Raji (cell line): Measurements from ENCODE around the gene MAPK12.

Source experiments
- POLR2A ChIP-seq: IDR thresholded peaks from 2 replicates; pipeline ENCODE4 v1.6.1; 2011; ENCODE audit warnings: low read depth, low read length, control low read depth; ENCODE audit not compliant: insufficient read depth

The MAPK12 gene

DNA sequence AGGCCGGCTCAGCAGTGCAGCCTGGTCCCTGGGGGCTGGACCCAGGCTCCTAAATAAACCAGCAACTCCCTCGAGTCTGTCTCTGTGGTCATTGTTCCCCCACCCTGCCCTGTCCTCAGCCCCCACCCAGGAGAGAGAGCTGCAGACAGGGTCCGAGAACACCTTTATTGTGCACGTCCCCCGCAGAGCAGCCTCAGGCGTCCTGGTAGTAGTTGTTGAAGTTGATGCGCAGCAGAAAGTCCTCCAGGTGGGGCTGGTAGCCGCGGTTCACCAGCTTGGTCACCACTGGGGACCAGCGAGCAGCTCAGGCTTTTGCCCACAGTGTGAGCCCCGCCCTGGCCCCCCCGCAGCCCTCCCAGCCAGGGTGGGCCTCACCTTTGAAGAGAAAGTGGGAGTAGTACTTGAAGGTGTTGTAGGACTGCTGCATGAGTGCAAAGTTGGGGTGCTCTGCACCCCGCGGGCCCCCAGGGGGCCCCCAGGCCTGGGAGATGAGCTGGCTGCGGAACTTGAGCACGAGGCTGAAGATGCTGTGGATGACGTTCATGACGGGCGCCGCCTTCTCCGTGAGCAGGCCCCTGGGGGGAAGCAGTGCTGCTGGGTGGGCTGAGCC, 43.8 kb downstream of the MAPK12 start:
- TF ChIP-seq POLR2A: no peak

- no peak for TF ChIP-seq POLR2A
Measured at GRCh38 chr22:50216684-50217520, 44.6 kb downstream of the MAPK12 start.

DNA sequence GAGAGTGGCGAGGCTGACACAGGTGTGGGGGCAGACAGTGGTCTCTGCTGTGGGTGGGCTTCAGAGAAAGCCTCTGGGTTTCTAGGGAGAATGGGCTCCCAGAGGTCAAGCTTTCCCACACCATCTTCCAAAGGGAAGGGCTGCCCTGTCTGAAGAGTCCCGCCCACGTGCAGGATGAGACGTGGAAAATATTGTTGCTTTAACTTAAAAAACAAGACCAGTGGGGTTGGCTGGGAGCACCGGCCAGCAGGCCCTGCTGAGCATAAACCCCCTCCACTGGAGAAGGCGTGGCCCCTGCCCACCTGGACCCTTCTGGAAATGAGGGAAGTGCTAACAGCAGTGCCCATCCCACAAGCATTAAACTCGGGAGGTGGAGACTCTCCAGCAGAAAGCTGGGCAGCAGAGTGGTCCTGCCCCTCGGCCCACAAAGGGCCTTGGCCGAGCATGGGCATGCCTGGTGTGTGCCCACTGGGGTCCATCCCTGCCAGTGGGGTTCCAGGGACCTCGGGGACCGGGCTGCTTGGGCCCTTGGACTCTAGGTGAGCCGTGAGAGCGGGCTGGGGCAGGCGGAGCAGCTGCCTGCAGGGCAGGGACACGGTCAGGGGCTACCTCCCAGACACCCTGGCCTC, 45.3 kb downstream of the MAPK12 start:
- TF ChIP-seq POLR2A: no peak

DNA sequence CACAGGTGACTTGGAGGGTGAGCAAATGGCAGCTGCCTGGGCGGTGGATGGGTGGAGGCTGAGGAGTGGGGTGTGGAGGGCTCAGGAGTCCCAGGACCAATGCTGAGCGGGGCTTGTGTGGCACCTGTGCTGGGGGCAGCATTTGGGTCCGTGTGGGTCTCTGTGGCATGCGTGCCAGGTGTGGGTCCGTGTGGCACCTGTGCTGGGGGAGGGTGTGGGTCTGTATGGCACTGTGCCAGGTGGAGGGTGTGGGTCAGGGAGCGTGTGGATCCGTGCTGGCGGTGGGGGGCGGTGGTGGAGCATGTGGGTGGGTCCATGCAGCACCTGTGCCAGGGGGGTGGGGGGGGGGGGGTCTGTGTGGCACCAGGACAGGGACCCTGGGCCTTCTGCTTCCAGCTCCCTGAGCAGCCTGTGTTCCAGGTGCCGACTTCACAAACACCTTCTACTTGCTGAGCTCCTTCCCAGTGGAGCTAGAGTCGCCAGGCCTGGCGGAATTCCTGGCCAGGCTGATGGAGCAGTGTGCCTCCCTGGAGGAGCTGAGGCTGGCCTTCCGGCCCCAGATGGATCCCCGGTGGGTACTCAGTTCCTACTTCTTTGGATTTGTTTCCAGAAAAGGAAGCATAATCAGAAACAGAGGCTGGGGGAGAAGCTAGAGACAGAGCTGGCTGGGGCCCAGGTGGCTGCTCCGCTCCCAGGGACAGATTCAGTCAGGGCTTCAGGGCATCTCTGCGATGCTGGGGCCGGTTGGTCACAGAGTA, 46.0 kb downstream of the MAPK12 start:
- no peak for TF ChIP-seq POLR2A

DNA sequence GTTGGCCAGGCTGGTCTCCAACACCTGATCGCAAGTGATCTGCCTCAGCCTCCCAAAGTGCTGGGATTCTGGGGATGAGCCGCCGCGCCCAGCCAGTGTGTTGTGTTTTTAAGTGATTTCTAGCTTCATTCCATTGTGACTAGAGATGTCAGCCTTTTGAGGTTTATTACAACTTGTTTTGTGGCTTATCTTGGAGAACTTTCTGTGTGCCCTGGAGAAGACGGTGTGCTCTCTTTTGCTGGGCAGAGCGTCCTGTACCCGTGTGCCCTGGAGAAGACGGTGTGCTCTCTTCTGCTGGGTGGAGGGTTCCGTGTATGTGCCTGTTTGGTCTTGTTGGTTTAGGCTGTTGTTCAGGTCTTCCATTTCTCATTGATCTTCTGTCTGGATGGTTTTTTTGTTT, 48.2 kb downstream of the MAPK12 start:
- no peak for TF ChIP-seq POLR2A

- TF ChIP-seq POLR2A: no peak
Measured at GRCh38 chr22:50211147-50211546, 50.3 kb downstream of the MAPK12 start.

DNA sequence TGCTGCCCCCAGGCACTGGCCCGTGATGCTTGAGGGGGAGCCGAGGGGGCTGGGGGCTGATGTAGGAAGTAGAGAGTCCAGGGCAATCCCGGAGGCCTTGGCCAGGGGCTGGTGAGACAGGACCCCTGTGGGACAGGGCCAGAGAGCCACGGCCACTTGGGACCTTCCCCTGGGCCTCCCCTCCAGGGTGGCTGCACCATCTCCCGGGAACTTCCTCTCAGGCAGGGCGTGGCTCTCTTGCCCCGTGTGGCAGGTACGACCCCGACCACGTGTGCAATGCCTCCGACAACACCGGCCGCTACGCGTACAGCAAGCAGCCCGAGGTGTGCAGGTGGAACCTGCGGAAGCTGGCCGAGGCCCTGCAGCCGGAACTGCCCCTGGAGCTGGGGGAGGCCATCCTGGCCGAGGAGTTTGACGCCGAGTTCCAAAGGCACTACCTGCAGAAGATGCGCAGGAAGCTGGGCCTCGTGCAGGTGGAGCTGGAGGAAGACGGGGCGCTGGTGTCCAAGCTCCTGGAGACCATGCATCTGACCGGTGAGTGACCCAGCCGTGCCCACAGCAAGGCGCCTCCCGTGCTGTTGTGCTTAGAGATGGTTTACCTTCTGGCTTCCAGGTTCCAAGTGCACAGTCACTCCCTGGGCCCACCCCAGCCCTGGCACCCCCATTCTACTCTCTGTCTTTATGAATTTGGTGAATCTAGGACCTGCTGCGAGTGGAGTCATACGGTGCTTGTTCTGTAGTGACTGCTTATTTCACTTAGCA, 50.9 kb downstream of the MAPK12 start:
- no peak for TF ChIP-seq POLR2A

- TF ChIP-seq POLR2A: no peak
Measured at GRCh38 chr22:50209893-50210292, 51.6 kb downstream of the MAPK12 start.

DNA sequence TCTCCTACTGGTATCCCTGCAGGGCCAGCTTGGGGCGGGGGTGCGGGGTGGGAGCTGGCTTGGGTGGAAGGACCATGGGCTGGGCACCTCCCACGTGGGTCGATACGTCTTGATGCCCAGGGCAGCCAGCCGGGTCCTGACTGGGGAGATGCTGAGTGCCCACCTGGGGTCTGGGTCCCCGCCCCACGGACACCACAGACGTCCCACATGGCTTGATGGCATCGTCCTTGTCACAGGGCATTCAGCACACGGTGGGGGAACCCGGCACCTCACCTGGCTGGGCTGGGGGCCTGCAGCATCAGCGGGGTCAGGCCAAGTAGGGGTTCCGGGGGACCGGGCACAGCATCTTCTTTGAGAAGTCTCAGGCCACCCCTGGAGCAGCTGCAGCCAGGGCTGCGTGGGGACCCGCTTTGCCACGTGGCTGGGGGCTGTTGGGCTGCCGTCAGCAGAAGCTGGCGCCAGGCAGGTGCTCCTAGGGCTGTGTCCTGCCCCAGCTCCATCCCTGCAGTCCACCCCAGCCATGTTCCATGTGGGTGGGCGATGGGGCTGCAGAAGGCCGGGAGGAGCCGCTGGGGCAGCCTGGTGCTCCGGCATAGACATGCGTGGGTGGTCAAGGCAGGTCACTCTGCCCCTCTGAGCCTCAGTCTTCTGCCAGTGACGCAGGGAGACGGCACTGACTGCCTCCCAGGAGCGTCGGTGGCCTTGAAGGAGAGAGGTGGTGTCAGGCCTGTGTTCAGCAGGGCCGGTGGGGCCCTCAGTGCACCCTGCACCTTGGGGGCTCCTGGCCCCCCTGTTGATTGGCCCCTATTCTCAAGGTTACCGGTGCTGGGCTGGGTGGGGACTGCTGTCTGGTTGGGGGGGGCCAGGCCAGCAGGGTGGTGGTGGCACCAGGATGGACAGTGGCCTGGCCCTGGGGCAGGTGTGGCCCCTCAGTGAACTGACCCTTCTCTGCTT, 52.3 kb downstream of the MAPK12 start:
- no peak for TF ChIP-seq POLR2A

DNA sequence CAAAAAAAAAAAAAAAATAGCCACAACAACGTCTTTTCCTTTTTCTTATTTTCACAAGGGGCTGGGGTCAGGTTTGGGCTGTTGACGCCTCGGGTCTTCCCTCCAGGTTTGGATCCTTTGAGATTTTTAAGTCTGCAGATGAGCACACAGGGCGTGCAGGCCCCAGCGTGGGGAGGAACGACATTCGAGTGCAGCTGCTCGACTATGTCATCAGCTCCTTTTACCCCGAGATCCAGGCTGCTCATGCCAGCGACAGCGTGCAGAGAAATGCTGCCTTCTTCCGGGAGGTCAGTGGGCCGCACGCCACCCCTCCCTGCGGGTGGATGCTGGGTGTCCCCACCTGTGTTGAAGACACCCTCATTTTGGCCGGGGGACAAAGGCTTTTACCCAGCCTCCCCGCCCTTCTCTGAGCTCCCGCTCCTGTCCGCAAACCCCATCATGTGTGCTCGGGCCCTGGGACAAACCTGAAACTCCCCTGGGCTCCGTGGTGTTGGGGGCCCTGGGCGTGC, 53.0 kb downstream of the MAPK12 start:
- no peak for TF ChIP-seq POLR2A

DNA sequence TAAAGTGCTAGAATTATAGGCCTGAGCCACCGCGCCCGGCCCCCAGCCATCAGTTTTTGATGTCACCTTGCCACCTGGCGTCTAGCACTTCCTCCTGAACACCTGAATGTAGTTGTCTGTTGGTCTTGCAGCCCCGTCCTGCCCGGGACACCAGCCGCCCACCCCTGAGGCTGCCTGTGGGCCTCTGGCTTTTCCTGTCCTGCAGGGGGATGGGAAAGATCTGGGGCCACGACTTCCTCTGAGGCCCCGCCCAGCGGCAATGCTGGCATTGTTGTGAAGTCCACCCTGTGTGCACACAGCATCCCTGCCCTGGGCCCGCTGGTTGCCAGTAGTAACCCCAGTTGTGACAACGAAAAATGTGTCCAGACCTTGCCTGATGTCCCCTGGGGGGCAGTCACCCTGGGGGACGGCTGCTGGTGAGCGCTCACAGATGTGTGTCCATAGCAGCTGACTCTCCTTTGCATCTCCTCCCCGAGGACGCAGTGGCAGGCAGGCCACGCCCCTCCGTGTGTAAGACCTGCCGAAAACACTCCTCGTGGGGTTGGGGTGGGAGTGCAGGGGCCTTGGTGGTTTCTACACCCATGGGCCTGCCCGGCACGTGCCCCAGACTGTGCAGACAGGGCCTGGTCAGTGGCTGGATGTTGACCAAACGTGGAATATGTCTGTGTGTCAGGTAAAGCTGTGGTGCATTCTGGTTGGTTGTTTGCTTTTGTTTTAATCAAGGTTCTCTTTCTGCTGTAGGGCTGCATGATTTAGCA, 53.9 kb downstream of the MAPK12 start:
- no peak for TF ChIP-seq POLR2A

- no peak for TF ChIP-seq POLR2A
Measured at GRCh38 chr22:50206599-50206998, 54.9 kb downstream of the MAPK12 start.
